IMR-90 (cell line): ENCODE measurements around the gene SPAG16. TPM values are rescaled to one million over a fixed set of nuclear protein-coding genes. Genes with fewer than 3 reads are reported as not detected.

ENCODE experiments used
- ATAC-seq: fragments of 200-7000 bp; cut with Tn5 transposase; 2 replicates; pipeline ENCODE4 v1.9.1; 2020; ENCODE audit warnings: low read depth, mild to moderate bottlenecking, moderate library complexity
- BruUV-seq: library from RNA; stranded (reverse); fragments of 400-500 nt; replicated peaks from 2 replicates; lab custom pipeline; 2021; lab: Mats Ljungman, UMichigan
- CTCF ChIA-PET: fragments of 300-600 bp; formaldehyde crosslinking; extraction: SDS; loops from one replicate; lab custom pipeline; 2021; ENCODE audit warnings: antibody characterized with exemption; lab: Yijun Ruan, JAX
- POLR2A ChIA-PET: fragments of 300-600 bp; sonication (Branson Sonifier 250); formaldehyde crosslinking; loops from one replicate; lab custom pipeline; 2022; ENCODE audit warnings: antibody characterized with exemption; ENCODE audit not compliant: unreplicated experiment; lab: Charles Lee
- DNase-seq: peaks from one replicate; pipeline ENCODE4 v3.0.0; 2013
- H2AFZ ChIP-seq: replicated peaks from 2 replicates; pipeline ENCODE3; 2013; ENCODE audit warnings: low read length, mild to moderate bottlenecking; ENCODE audit not compliant: poor library complexity
- H2AK5ac ChIP-seq: 2 replicates; pipeline ENCODE4 v1.6.1; 2013; ENCODE audit warnings: low read depth, low read length, inconsistent platforms
- H2AK9ac ChIP-seq: replicated peaks from 2 replicates; pipeline ENCODE3; 2013; ENCODE audit warnings: mild to moderate bottlenecking, low read depth, low read length, moderate library complexity; ENCODE audit not compliant: poor library complexity
- H2BK120ac ChIP-seq: 2 replicates; pipeline ENCODE4 v1.6.1; 2013; ENCODE audit warnings: low read depth, low read length, inconsistent platforms
- H2BK15ac ChIP-seq: 3 replicates; pipeline ENCODE4 v1.6.1; 2013; ENCODE audit warnings: low read depth, low read length, inconsistent platforms
- H2BK20ac ChIP-seq: 2 replicates; pipeline ENCODE4 v1.6.1; 2013; ENCODE audit warnings: low read depth, mild to moderate bottlenecking, inconsistent platforms, low read length, moderate library complexity
- H2BK5ac ChIP-seq: 2 replicates; pipeline ENCODE4 v1.6.1; 2013; ENCODE audit warnings: mild to moderate bottlenecking, low read depth, low read length, inconsistent platforms; ENCODE audit not compliant: poor library complexity, severe bottlenecking
- H3K14ac ChIP-seq: replicated peaks from 2 replicates; pipeline ENCODE4 v1.6.1; 2013; ENCODE audit warnings: low read depth, low read length, inconsistent platforms
- H3K18ac ChIP-seq: 2 replicates; pipeline ENCODE4 v1.6.1; 2013; ENCODE audit warnings: low read depth, low read length, control low read depth
- H3K23ac ChIP-seq: 2 replicates; pipeline ENCODE4 v1.6.1; 2013; ENCODE audit warnings: low read depth, low read length, inconsistent platforms
- H3K27ac ChIP-seq: 2 replicates; pipeline ENCODE4 v1.5.1; 2013; ENCODE audit warnings: mild to moderate bottlenecking, control low read depth, low read length; ENCODE audit not compliant: insufficient read depth
- H3K27me3 ChIP-seq: 2 replicates; pipeline ENCODE4 v1.6.1; 2013; ENCODE audit warnings: low read length; ENCODE audit not compliant: control insufficient read depth, insufficient read depth
- H3K36me3 ChIP-seq: 2 replicates; pipeline ENCODE4 v1.6.1; 2013; ENCODE audit warnings: low read length, mixed read lengths; ENCODE audit not compliant: control insufficient read depth, insufficient read depth
- H3K4ac ChIP-seq: 2 replicates; pipeline ENCODE4 v1.6.1; 2013; ENCODE audit warnings: low read depth, low read length, inconsistent platforms
- H3K4me1 ChIP-seq: 2 replicates; pipeline ENCODE4 v1.6.1; 2013; ENCODE audit warnings: low read length, mixed read lengths; ENCODE audit not compliant: control insufficient read depth, insufficient read depth
- H3K4me2 ChIP-seq: 2 replicates; pipeline ENCODE4 v1.6.1; 2013; ENCODE audit warnings: low read depth, mild to moderate bottlenecking, control low read depth, low read length, moderate library complexity
- H3K4me3 ChIP-seq: 2 replicates; pipeline ENCODE4 v1.5.1; 2013; ENCODE audit warnings: low read depth, mild to moderate bottlenecking, control low read depth, low read length, moderate library complexity; ENCODE audit not compliant: insufficient read depth
- H3K56ac ChIP-seq: 2 replicates; pipeline ENCODE4 v1.6.1; 2013; ENCODE audit warnings: low read length, inconsistent platforms; ENCODE audit not compliant: insufficient read depth; ENCODE audit errors: extremely low read depth
- H3K79me1 ChIP-seq, 2 experiments: 2 replicates each; pipeline ENCODE4 v1.6.1; 2013; ENCODE audit warnings: low read length in 2 of 2, inconsistent platforms in 1 of 2, low read depth in 1 of 2
- H3K9ac ChIP-seq: 2 replicates; pipeline ENCODE4 v1.6.1; 2013; ENCODE audit warnings: low read depth, low read length, control low read depth
- H3K9me1 ChIP-seq: 2 replicates; pipeline ENCODE4 v1.6.1; 2013; ENCODE audit warnings: low read length, inconsistent platforms; ENCODE audit not compliant: insufficient read depth
- H3K9me3 ChIP-seq: 2 replicates; pipeline ENCODE4 v1.6.1; 2013; ENCODE audit warnings: low read length; ENCODE audit not compliant: control insufficient read depth, insufficient read depth
- H4K20me1 ChIP-seq: 2 replicates; pipeline ENCODE4 v1.6.1; 2013; ENCODE audit warnings: low read length, inconsistent platforms; ENCODE audit not compliant: insufficient read depth
- H4K5ac ChIP-seq: 2 replicates; pipeline ENCODE4 v1.6.1; 2013; ENCODE audit warnings: mild to moderate bottlenecking, low read depth, low read length, control low read depth
- H4K8ac ChIP-seq, 2 experiments: 2 replicates each; pipeline ENCODE4 v1.6.1; 2013; ENCODE audit warnings: low read depth in 2 of 2, low read length in 2 of 2, control low read depth in 1 of 2, inconsistent platforms in 1 of 2
- H4K91ac ChIP-seq: 2 replicates; pipeline ENCODE4 v1.6.1; 2013; ENCODE audit warnings: low read depth, low read length, inconsistent platforms; ENCODE audit not compliant: insufficient read depth
- BHLHE40 ChIP-seq: fragments of 150-350 bp; IDR thresholded peaks from 2 replicates; pipeline ENCODE4 v1.6.1; 2016; ENCODE audit warnings: mild to moderate bottlenecking, low read depth, low read length
- CHD1 ChIP-seq: IDR thresholded peaks from 2 replicates; pipeline ENCODE4 v1.6.1; 2012; ENCODE audit warnings: low read depth, low read length, improper control_type of control experiment
- CTCF ChIP-seq: conservative IDR thresholded peaks from 2 replicates; pipeline ENCODE4 v1.5.1; 2012; ENCODE audit warnings: mild to moderate bottlenecking, low read depth, low read length, improper control_type of control experiment
- ELK1 ChIP-seq: fragments of 150-350 bp; IDR thresholded peaks from 2 replicates; pipeline ENCODE4 v1.6.1; 2016; ENCODE audit warnings: low read depth, mild to moderate bottlenecking, low read length, moderate library complexity, borderline replicate concordance
- MAFK ChIP-seq: IDR thresholded peaks from 2 replicates; pipeline ENCODE4 v1.6.1; 2012; ENCODE audit warnings: low read depth, low read length, improper control_type of control experiment
- MAZ ChIP-seq: IDR thresholded peaks from 2 replicates; pipeline ENCODE4 v1.6.1; 2012; ENCODE audit warnings: low read depth, mild to moderate bottlenecking, low read length, improper control_type of control experiment, moderate library complexity, borderline replicate concordance
- MXI1 ChIP-seq: IDR thresholded peaks from 2 replicates; pipeline ENCODE4 v1.6.1; 2012; ENCODE audit warnings: low read depth, mild to moderate bottlenecking, low read length, moderate library complexity, borderline replicate concordance
- NFE2L2 ChIP-seq: fragments of 150-350 bp; IDR thresholded peaks from 2 replicates; pipeline ENCODE4 v1.6.1; 2016; ENCODE audit warnings: low read depth, mild to moderate bottlenecking, low read length
- RAD21 ChIP-seq: IDR thresholded peaks from 2 replicates; pipeline ENCODE4 v1.6.1; 2012; ENCODE audit warnings: low read length, improper control_type of control experiment
- RCOR1 ChIP-seq: IDR thresholded peaks from 2 replicates; pipeline ENCODE4 v1.6.1; 2012; ENCODE audit warnings: mild to moderate bottlenecking, low read length, improper control_type of control experiment; ENCODE audit not compliant: insufficient replicate concordance
- RFX5 ChIP-seq: IDR thresholded peaks from 2 replicates; pipeline ENCODE4 v1.8.0; 2012; ENCODE audit warnings: low read depth, mild to moderate bottlenecking, low read length, moderate library complexity
- SMC3 ChIP-seq: fragments of 150-350 bp; IDR thresholded peaks from 2 replicates; pipeline ENCODE4 v1.6.1; 2016; ENCODE audit warnings: low read depth, mild to moderate bottlenecking, antibody characterized with exemption, low read length, moderate library complexity
- WGBS, 2 experiments: methylation state at CpG; one replicate each; pipeline versions ENCODE4 v1.1.5 to v1.1.7; 2013; ENCODE audit warnings: missing lambda C conversion rate in 2 of 2; ENCODE audit not compliant: insufficient read length in 1 of 2; ENCODE audit errors: extremely low coverage in 2 of 2; 5-methylcytosine and 5-hydroxymethylcytosine counted together
- dilution Hi-C: fragments of 300-500 bp; cut with HindIII; formaldehyde crosslinking; loops from one replicate; pipeline ENCODE4 v1.14.3; 2018; ENCODE audit warnings: low sequenced_read_pairs; ENCODE audit not compliant: unreplicated experiment
- in situ Hi-C: fragments of 300-500 bp; cut with MboI; formaldehyde crosslinking; loops from 3 replicates; pipeline ENCODE4 v1.14.3; 2019; ENCODE audit warnings: low sequenced_read_pairs, inconsistent platforms, mixed read lengths
- intact Hi-C: fragments of 100-400 bp; cut with micrococcal nuclease; formaldehyde crosslinking; loops from 2 replicates; pipeline ENCODE4 v1.10.0; 2022
- polyA plus RNA-seq, 3 experiments: library from polyadenylated mRNA; depleted of rRNA; stranded (reverse); fragments of >200 nt; gene quantifications; 2 replicates each; pipeline ENCODE4 v1.2.3, GENCODE V29; 2012; ENCODE audit warnings: low replicate concordance in 1 of 3
- total RNA-seq: library from RNA; depleted of rRNA; stranded (reverse); fragments of >200 nt; gene quantifications from 2 replicates; pipeline ENCODE4 v1.2.3, GENCODE V29; 2012

Gene SPAG16
- total and polyA plus RNA-seq, 2 of the 4 experiments (the other 2 are of a cell fraction) = 7.3 to 13.5 TPM

- Histone ChIP-seq H3K27me3 (no peaks in the 10 kb centered on the region), H3K79me1 (no peaks in the 10 kb centered on the region), H3K4me2 (no peak overlapping the region), H3K14ac (no peak overlapping the region), H2AK9ac (no peak overlapping the region), H2BK120ac (no peak overlapping the region), H3K4me1 (no peaks in the 10 kb centered on the region), H2AFZ (no peak overlapping the region), H4K8ac (no peak overlapping the region), H2BK5ac (no peak overlapping the region), H3K9me1 (no peaks in the 10 kb centered on the region), H3K9ac (no peak overlapping the region), H3K27ac (no peak overlapping the region), H2BK20ac (no peak overlapping the region), H3K9me3 (no peaks in the 10 kb centered on the region), H2AK5ac (no peak overlapping the region), H3K36me3 (no peaks in the 10 kb centered on the region), H3K56ac (no peak overlapping the region), H2BK15ac (no peak overlapping the region), H4K91ac (no peak overlapping the region), H3K18ac (no peak overlapping the region), H3K23ac (no peak overlapping the region), H4K5ac (no peak overlapping the region), H3K4ac (no peak overlapping the region), H4K20me1 (no peaks in the 10 kb centered on the region), H3K4me3 (no peak overlapping the region)
- in situ Hi-C loops = no loop called here
- ChIA-PET POLR2A (no interaction called here), CTCF (no interaction called here)
- intact Hi-C loops = no loop called here
- BruUV-seq = no TSS peak
- no peak for ATAC-seq
- TF ChIP-seq MAFK (no peak), CHD1 (no peak), RAD21 (no peak), MXI1 (no peak), NFE2L2 (no peak), SMC3 (no peak), RCOR1 (no peak), CTCF (no peak), MAZ (no peak), RFX5 (no peak), BHLHE40 (no peak), ELK1 (no peak)
- DNase-seq = no peak
- WGBS, 2 experiments = 60% methylated on average over 1 of the region's 9 CpGs; no CpG with 5 or more reads in 1 of the 2 experiments
- dilution Hi-C loops = no loop called here
Observed at GRCh38 chr2:214277880-214278279, 993.6 kb downstream of the SPAG16 start.
